HEK293T (cell line): Measurements from ENCODE around the gene R3HDM1.
"Not testable (repeated sequence)": the region's sequence is repeated elsewhere in the genome, so short reads cannot be mapped to it uniquely, and the experiment has no call there.

ENCODE experiments used
- CTCF ChIA-PET: fragments of 350-600 bp; formaldehyde crosslinking; extraction: SDS; loops from one replicate; lab custom pipeline; 2021; ENCODE audit warnings: antibody characterized with exemption, inconsistent platforms; lab: Yijun Ruan, JAX
- POLR2A ChIA-PET: fragments of 350-600 bp; formaldehyde crosslinking; extraction: SDS; loops from one replicate; lab custom pipeline; 2020; ENCODE audit warnings: antibody characterized with exemption, inconsistent platforms; lab: Yijun Ruan, JAX
- DNase-seq: peaks from one replicate; pipeline ENCODE4 v3.0.0; 2012; ENCODE audit warnings: mixed read lengths; ENCODE audit errors: extremely low spot score
- ARNT ChIP-seq: fragments of 450-650 bp; IDR thresholded peaks from 2 replicates; pipeline ENCODE4 v1.6.1; 2017; ENCODE audit warnings: mild to moderate bottlenecking
- BHLHE40 ChIP-seq: fragments of 450-650 bp; IDR thresholded peaks from 2 replicates; pipeline ENCODE4 v1.6.1; 2016; ENCODE audit warnings: mild to moderate bottlenecking, moderate library complexity, borderline replicate concordance
- CTBP1 ChIP-seq: fragments of 450-650 bp; IDR thresholded peaks from 2 replicates; pipeline ENCODE4 v1.6.1; 2016; ENCODE audit warnings: borderline replicate concordance
- ELF4 ChIP-seq: fragments of 450-650 bp; IDR thresholded peaks from 2 replicates; pipeline ENCODE4 v1.6.1; 2017; ENCODE audit warnings: antibody characterized with exemption
- FOXA1 ChIP-seq: fragments of 450-650 bp; IDR thresholded peaks from 2 replicates; pipeline ENCODE4 v1.6.1; 2016; ENCODE audit warnings: mild to moderate bottlenecking
- FOXK2 ChIP-seq: fragments of 450-650 bp; IDR thresholded peaks from 2 replicates; pipeline ENCODE4 v1.6.1; 2016; ENCODE audit warnings: mild to moderate bottlenecking
- FOXM1 ChIP-seq: fragments of 450-650 bp; IDR thresholded peaks from 2 replicates; pipeline ENCODE4 v1.6.1; 2017; ENCODE audit warnings: mild to moderate bottlenecking, borderline replicate concordance
- HDGF ChIP-seq: fragments of 450-650 bp; IDR thresholded peaks from 2 replicates; pipeline ENCODE4 v1.6.1; 2017; ENCODE audit warnings: antibody characterized with exemption, borderline replicate concordance
- L3MBTL2 ChIP-seq: fragments of 450-650 bp; conservative IDR thresholded peaks from 2 replicates; pipeline ENCODE4 v1.6.1; 2016; ENCODE audit warnings: mild to moderate bottlenecking
- LEF1 ChIP-seq: fragments of 450-650 bp; IDR thresholded peaks from 2 replicates; pipeline ENCODE4 v1.6.1; 2017; ENCODE audit warnings: mild to moderate bottlenecking, borderline replicate concordance
- NFRKB ChIP-seq: fragments of 450-650 bp; IDR thresholded peaks from 2 replicates; pipeline ENCODE4 v1.6.1; 2016; ENCODE audit warnings: mild to moderate bottlenecking, moderate library complexity
- SP1 ChIP-seq: fragments of 450-650 bp; IDR thresholded peaks from 2 replicates; pipeline ENCODE4 v1.6.1; 2017
- SUZ12 ChIP-seq: fragments of 450-650 bp; IDR thresholded peaks from 2 replicates; pipeline ENCODE4 v1.6.1; 2016; ENCODE audit warnings: mild to moderate bottlenecking
- TARDBP ChIP-seq: fragments of 450-650 bp; IDR thresholded peaks from 2 replicates; pipeline ENCODE4 v1.6.1; 2016
- ZNF384 ChIP-seq: fragments of 450-650 bp; IDR thresholded peaks from 2 replicates; pipeline ENCODE4 v1.6.1; 2016
- TF ChIP-seq, protein P1 (sequence below): fragments of 450-650 bp; IDR thresholded peaks from 2 replicates; pipeline ENCODE4 v1.6.1; 2016

R3HDM1 gene

GRCh38 chr2:135510577-135510976 lies 20.7 kb upstream of the R3HDM1 start:
- DNase-seq: no peak
- ChIA-PET POLR2A (no interaction called here), CTCF (interaction anchor here (0.6 kb wide), 1 partner anchor 1573 kb away, joined by 3 read pairs; no protein-coding TSS in a partner anchor)
- TF ChIP-seq TARDBP: no peak
- TF ChIP-seq HDGF: no peak
- TF ChIP-seq SP1: no peak
- TF ChIP-seq BHLHE40: no peak
- TF ChIP-seq FOXM1: no peak
- no peak for TF ChIP-seq ZNF384
- TF ChIP-seq ELF4: no peak
- TF ChIP-seq NFRKB: no peak
- no peak for TF ChIP-seq FOXK2
- TF ChIP-seq SUZ12: no peak

DNA sequence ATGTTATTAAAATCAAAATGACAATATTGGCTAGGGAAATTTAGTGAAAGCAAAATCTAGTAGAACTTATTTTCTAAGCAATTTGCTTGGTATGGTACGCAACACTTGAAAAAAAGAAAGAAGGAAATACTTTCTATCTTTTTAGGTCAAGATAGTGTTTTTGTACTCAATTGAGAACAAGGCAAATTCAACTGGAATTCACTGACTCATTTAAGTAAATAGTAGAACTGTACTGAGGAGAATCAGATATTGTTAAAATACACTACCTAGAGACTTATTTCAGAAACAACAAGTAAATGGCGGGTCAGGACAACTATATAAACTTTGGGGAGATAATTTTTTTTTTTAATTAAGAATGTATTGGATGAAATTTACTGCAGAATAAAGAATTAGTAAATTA lies 19.2 kb upstream of the R3HDM1 start:
- DNase-seq: no peak
- POLR2A ChIA-PET: no interaction called here
- CTCF ChIA-PET: no interaction called here
- TF ChIP-seq SP1 (no peak), NFRKB (no peak), L3MBTL2 (no peak), ZNF384 (no peak), SUZ12 (no peak), FOXM1 (no peak), FOXA1 (no peak)
- TF ChIP-seq, protein P1, sequence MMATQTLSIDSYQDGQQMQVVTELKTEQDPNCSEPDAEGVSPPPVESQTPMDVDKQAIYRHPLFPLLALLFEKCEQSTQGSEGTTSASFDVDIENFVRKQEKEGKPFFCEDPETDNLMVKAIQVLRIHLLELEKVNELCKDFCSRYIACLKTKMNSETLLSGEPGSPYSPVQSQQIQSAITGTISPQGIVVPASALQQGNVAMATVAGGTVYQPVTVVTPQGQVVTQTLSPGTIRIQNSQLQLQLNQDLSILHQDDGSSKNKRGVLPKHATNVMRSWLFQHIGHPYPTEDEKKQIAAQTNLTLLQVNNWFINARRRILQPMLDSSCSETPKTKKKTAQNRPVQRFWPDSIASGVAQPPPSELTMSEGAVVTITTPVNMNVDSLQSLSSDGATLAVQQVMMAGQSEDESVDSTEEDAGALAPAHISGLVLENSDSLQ: no peak

- CTCF ChIA-PET: no interaction called here
- POLR2A ChIA-PET: no interaction called here
- TF ChIP-seq BHLHE40 (no peak), ARNT (no peak), L3MBTL2 (no peak), ZNF384 (no peak), ELF4 (no peak), TARDBP (no peak), CTBP1 (no peak), LEF1 (no peak), FOXA1 (no peak), SUZ12 (no peak), FOXK2 (no peak), NFRKB (no peak), FOXM1 (no peak)
- no peak for DNase-seq
Observed at GRCh38 chr2:135525786-135526185, 5.5 kb upstream of the R3HDM1 start.

DNA sequence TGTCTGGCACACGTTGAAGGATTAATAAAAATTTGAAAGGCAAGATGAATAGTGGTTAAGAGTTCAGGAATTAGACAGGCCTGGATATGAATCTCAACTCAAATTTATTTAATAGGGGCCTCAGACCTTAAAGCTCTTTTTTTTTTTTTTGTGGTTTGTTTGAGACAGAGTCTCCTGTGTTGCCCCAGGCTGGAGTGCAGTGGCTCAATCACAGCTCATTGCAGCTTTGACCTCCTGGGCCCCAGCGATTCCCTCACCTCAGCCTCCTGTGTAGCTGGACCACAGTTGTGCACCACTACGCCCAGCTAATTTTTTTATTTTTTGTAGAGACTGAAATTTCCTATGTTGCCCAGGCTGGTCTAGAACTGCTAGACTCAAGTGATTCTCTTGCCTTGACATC lies 3.3 kb upstream of the R3HDM1 start:
- TF ChIP-seq HDGF (no peak), FOXK2 (no peak), LEF1 (no peak), ARNT (no peak), ELF4 (no peak), NFRKB (no peak), L3MBTL2 (no peak), FOXA1 (no peak), ZNF384 (no peak), CTBP1 (no peak)
- TF ChIP-seq, protein P1: no peak
- ChIA-PET CTCF (interaction anchor here (0.6 kb wide), 1 partner anchor 267 kb away, joined by 6 read pairs; no protein-coding TSS in a partner anchor), POLR2A (no interaction called here)
- DNase-seq: no peak

DNA sequence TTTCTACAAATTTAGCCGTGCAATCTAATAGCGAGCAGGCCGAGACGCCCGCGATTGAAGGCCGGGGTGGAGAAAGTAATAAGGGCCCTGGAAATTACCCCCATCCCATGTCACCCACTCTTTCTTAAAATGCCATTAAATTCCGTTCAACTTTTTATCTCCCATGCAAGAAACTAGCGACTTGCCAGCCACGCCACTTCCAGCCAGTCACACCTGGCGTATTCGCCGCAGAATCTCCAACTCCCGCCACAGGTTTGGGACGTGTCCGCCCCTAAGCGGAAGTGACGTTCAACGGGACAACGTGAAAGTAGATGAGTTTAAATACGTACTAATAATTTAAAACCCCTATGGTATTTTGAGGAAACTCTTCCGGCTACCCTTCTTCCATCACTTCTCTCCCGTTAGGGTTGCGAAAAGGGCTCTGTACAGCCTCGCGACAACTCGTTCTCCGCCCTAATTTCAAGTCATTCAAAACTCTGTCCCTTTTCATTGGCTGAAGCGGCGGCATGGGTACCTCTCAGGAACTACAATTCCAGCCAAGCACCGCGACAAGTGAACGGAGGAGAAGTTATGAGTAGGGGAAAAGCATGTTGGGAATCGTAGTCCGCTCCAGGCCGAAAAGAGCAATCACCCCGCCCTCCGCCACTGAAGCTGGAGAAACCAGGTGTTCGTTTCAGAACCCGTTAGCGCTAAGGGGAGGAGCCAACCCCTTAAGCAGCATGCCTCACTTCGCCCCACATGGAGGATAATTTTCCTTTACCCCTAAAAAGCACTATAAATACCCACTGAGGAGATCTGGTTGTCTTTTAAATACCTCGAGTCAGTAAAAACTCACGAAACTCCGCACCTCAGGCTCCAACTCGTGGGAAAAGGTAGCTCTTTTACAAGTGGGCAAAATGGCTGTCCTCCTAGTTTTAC lies 712 bp upstream of the R3HDM1 start, which contains the start of gene ZRANB3:
Gene ZRANB3 (minus strand): TSS at position 906 of the 918 bp plus-strand sequence.
- peak; percentile 82 for DNase-seq
- POLR2A ChIA-PET: interaction anchor here (0.6 to 1.4 kb wide), 11 partner anchors 8 to 477 kb away, joined by 3 to 4 read pairs (median 3); no protein-coding TSS in a partner anchor
- TF ChIP-seq HDGF: no peak
- peak; percentile 48; the same call in 1 of the 2 replicates for TF ChIP-seq ELF4
- TF ChIP-seq L3MBTL2: peak; percentile 76
- no peak for TF ChIP-seq FOXA1
- no peak for TF ChIP-seq SP1
- TF ChIP-seq NFRKB: no peak
- TF ChIP-seq LEF1: no peak
- no peak for TF ChIP-seq BHLHE40
- TF ChIP-seq SUZ12: no peak
- no peak for TF ChIP-seq ARNT
- no peak for TF ChIP-seq CTBP1
- TF ChIP-seq ZNF384: no peak
- no peak for TF ChIP-seq FOXK2
- TF ChIP-seq, protein P1: no peak
- TF ChIP-seq TARDBP: no peak
- CTCF ChIA-PET: no interaction called here

DNA sequence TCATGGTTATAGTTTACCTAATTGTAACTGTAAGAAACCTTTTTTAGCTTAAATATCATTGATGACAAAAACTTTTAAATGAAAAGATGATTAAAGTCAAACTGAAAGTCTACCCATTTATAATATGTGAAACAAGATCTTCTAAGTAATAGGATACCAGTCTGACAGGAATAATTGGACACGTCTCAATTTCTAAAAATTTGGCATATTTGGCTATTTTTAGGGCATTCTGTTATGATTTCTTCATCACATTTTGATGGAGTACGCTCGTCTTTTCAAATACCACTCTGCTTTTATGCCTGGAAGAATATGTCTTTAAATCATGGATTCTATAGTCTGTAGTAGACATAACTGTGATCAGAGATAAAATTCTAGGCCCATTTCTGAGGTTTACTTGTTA lies 1.3 kb downstream of the R3HDM1 start:
- CTCF ChIA-PET: no interaction called here
- TF ChIP-seq LEF1: no peak
- no peak for TF ChIP-seq L3MBTL2
- no peak for TF ChIP-seq BHLHE40
- no peak for TF ChIP-seq FOXK2
- TF ChIP-seq SUZ12: no peak
- TF ChIP-seq TARDBP: no peak
- no peak for TF ChIP-seq NFRKB
- no peak for TF ChIP-seq FOXM1
- no peak for TF ChIP-seq ZNF384
- TF ChIP-seq CTBP1: no peak
- no peak for TF ChIP-seq ARNT
- TF ChIP-seq, protein P1: no peak
- TF ChIP-seq HDGF: no peak
- no peak for TF ChIP-seq ELF4
- TF ChIP-seq FOXA1: no peak
- no peak for TF ChIP-seq SP1
- POLR2A ChIA-PET: no interaction called here
- DNase-seq: no peak

DNA sequence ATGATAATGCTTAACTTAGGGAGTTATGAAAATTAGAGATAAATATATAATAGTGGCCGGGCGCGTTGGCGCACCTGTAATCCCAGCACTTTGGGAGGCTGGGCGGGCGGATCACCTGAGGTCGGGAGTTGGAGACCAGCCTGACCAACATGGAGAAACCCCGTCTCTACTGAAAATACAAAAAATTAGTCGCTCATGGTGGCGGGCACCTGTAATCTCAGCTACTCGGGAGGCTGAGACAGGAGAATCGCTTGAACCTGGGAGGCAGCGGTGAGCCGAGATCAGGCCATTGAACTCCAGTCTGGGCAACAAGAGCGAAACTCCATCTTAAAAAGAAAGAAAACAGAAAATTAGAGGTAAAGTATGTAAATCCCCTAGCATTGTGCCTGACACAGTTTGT lies 2.3 kb downstream of the R3HDM1 start:
- POLR2A ChIA-PET, CTCF ChIA-PET, DNase-seq: not testable (repeated sequence)
